ENCODE data around the gene SLC35G2.

DNA sequence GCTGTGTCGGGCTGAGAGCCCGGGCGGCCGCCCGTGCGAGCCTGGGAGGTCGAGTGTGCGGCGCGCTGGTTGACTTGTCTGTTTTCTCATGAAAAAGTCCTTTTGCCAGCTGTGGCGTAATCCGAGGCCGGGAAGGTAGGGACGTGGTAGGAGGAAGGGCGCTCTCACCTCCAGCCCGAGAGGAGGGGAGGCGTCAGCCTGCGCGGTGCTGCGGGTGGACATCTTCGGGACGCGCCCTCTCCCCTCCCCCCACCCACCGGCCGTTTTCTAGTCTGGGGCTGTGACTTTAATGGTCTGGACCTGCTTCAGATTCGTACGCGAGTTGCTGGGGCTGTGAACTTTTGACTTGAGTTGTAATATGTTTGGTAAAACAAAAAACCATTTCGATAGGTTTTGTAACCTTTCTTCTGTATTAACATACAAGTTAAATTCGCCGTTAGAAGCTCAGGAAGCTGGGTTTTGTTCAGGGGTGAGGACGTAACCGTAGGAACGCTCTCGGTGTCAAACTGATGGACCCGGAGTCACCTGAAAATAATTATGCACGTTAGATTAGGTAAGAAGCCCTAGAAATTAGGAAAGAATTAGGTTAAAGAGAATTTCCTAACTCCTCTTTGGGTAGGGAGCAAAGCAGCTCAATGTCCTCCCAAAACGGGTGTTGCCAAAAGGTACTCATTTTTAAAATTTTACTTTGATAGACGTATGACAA is 43.8 kb downstream of the SLC35G2 start:
- TF ChIP-seq, protein P1, sequence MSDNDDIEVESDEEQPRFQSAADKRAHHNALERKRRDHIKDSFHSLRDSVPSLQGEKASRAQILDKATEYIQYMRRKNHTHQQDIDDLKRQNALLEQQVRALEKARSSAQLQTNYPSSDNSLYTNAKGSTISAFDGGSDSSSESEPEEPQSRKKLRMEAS (IDR thresholded peaks at IDR 0.05; ENCODE audit: insufficient read depth, insufficient read length) = no peak
- TF ChIP-seq, protein P2, sequence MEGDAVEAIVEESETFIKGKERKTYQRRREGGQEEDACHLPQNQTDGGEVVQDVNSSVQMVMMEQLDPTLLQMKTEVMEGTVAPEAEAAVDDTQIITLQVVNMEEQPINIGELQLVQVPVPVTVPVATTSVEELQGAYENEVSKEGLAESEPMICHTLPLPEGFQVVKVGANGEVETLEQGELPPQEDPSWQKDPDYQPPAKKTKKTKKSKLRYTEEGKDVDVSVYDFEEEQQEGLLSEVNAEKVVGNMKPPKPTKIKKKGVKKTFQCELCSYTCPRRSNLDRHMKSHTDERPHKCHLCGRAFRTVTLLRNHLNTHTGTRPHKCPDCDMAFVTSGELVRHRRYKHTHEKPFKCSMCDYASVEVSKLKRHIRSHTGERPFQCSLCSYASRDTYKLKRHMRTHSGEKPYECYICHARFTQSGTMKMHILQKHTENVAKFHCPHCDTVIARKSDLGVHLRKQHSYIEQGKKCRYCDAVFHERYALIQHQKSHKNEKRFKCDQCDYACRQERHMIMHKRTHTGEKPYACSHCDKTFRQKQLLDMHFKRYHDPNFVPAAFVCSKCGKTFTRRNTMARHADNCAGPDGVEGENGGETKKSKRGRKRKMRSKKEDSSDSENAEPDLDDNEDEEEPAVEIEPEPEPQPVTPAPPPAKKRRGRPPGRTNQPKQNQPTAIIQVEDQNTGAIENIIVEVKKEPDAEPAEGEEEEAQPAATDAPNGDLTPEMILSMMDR (IDR thresholded peaks at IDR 0.05; ENCODE audit: extremely low read depth in 1 of 2, insufficient read depth in 1 of 2, low read depth in 1 of 2, low read length in 2 of 2) = no peak
- TF ChIP-seq POLR2A (IDR thresholded peaks at IDR 0.05; ENCODE audit: low read depth, low read length) (no peak), MYC (IDR thresholded peaks at IDR 0.05; ENCODE audit: low read depth, low read length) (no peak), EZH2 (IDR thresholded peaks at IDR 0.05; ENCODE audit: borderline replicate concordance, low read depth, low read length, severe bottlenecking) (no peak), POLR2AphosphoS5 (IDR thresholded peaks at IDR 0.05; ENCODE audit: insufficient read depth, low read depth, low read length) (no peak), FOS (IDR thresholded peaks at IDR 0.05; ENCODE audit: borderline replicate concordance, insufficient read depth, low read length) (no peak)

Data from endothelial cell of umbilical vein (primary cell).